ENCODE measurements around the gene FKBP5.
"Not testable (repeated sequence)": the region's sequence is repeated elsewhere in the genome, so short reads cannot be mapped to it uniquely, and the experiment has no call there.

The FKBP5 gene

GRCh38 chr6:35583893-35584688 lies 104.6 kb downstream of the FKBP5 start:
- DNase-seq (ENCODE audit: low read depth), result peak; percentile 51

- no peak for DNase-seq (ENCODE audit: low read depth)
Observed at GRCh38 chr6:35582315-35582714, 106.4 kb downstream of the FKBP5 start.

GRCh38 chr6:35581633-35582032 lies 107.1 kb downstream of the FKBP5 start:
- DNase-seq (ENCODE audit: low read depth), result no peak

- no peak for DNase-seq (ENCODE audit: low read depth)
Observed at GRCh38 chr6:35580836-35581235, 107.9 kb downstream of the FKBP5 start.

DNA sequence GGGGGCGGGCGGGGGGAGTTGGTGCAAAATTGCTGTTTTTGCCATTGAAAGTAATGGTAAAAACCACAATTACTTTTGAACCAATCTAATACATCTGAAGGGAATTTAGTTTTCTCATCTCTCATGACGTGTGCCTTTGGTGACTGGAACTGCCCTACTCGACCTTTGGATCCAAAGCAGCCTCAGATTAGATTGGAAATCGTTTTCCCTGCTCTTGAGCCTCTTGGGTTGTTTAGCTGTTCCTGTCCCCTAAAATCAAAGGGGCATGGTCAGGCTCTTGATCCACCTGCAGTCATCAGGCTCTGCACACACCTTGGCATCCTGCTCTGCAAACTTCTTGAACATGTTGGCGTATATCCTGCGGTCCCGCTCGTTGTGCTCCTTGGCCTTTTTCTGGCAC lies 112.0 kb downstream of the FKBP5 start:
- no peak for DNase-seq (ENCODE audit: low read depth)

DNA sequence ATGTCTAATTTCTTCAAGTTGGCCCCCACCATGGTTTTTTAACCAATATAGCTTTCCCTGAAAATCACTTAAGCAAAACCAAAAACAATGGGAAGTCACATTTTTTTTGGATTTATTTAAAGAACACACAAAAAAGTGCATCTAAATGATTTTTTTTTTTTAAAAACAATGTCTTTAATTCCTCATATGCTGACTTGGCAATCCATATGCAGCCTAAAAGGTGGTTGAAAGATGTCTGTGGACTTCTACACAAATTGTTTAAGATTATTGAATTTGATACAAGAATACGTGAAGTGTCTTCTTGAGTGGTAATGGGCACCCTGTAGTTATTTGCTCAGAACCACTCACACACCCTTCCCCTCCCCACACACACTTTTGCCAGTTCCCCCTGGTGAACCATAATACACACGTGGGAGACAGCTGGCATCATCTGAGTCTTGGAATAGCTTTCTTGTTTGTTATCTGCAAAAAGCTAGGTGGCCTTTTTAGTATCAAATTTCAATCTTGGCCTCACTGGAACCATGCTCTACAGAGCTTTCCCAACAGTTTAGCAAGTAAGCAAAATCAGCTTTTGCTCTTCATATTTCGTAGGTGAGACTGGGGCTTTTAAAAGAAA lies 115.1 kb downstream of the FKBP5 start:
- DNase-seq (ENCODE audit: low read depth), result no peak

- DNase-seq (ENCODE audit: low read depth), result not testable (repeated sequence)
Observed at GRCh38 chr6:35570885-35571330, 117.8 kb downstream of the FKBP5 start.

- peak; percentile 2 for DNase-seq (ENCODE audit: low read depth)
Observed at GRCh38 chr6:35569011-35569461, 119.7 kb downstream of the FKBP5 start.

- DNase-seq (ENCODE audit: low read depth), result no peak
Observed at GRCh38 chr6:35566794-35567193, 121.9 kb downstream of the FKBP5 start.

DNA sequence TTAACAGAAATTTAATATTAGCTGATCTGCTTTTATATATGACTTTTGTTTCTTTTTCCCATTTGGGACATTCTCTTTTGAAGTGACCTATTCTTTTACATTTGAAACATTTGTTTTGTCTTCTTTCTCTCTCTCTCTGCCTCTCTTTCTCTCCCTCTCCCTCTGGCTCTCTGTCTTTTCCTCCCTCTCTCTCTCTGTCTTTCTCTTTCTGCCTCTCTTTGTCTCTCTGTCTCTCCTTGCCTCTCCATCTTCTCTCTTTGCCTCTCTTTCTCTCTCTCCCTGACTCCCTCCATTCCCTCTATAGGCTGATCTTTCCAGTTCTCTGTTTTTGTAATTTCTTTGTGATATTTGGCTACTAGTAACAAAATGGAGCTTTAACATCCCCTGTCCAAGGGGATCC lies 124.0 kb downstream of the FKBP5 start:
- no peak for DNase-seq (ENCODE audit: low read depth)

DNA sequence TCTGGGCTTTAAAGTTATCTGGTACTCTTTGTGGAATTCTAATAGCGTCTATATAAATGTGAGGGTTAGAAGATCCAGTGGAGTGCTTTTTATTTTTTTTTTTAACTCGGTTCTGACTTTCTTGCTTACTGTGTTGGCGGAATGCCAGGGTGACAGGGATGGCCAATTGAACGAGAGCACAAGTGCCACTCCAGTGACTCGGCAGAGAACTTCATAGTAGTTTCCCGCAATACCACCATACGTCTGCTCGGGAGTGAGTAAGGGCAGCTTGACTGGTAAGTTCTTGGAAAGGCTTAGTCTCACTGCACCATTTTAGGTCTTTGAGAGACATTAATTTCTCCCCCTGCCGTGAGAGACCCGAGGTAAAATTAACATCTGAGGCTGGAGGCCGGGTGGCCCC lies 126.7 kb downstream of the FKBP5 start:
- DNase-seq (ENCODE audit: low read depth), result no peak

- no peak for DNase-seq (ENCODE audit: low read depth)
Observed at GRCh38 chr6:35561113-35561512, 127.6 kb downstream of the FKBP5 start.

DNA sequence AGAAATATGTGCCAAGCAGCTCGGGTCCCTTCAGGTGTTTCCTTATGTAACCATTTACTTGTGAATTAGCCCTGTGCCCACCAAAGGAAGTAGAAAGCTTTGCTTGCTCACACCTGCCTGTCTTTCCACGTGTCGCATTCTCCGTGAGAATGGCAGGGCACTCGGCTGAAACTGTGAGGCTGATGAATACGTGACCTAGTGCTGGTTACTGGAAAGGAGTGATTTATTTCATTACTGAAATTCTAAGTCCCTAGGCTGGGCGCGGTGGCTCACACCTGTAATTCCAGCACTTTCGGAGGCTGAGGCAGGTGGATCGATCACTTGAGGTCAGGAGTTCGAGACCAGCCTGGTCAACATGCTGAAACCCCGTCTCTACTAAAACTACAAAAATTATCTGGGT lies 130.1 kb downstream of the FKBP5 start:
- DNase-seq (ENCODE audit: low read depth), result no peak

DNA sequence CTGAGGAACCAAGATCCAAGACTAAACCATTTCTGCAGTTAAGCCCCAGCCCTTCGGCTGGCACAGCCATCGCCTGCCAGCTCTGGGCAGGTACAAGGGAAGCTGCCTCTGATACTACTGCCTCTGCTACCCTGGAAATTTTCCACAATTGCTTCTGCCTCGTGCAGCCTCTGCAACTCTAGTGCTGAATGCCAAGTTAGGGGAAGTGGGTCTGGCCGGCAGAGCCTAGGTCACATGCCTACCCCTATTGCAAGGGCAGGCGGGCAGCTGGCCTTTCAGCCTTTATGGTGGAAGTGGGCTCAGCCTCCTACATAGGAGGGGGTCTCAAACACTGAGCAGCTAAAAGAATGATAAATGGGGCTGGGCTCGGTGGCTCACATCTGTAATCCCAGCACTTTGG lies 131.5 kb downstream of the FKBP5 start:
- DNase-seq (ENCODE audit: low read depth), result no peak

DNA sequence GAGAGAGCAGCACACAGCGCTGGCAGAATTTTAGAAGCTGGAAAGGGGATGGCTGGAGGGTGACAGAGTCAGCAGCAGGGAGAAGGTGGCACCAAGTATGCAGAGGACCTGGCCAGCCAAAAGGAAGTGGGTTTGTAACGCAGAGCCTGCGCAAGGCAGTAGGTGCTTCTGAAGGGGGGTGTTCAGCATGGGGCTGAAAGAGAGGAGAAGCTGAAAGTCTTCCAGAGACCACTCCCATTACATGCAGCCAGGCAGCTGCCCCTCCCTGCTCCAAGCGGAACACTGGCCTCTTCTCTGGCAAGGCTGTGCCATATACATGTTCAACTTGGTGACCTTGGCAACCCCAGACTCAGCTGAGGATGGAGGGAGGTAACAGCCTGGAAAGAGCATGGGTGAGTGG lies 133.9 kb downstream of the FKBP5 start:
- no peak for DNase-seq (ENCODE audit: low read depth)

- no peak for DNase-seq (ENCODE audit: low read depth)
Observed at GRCh38 chr6:35553315-35553714, 135.4 kb downstream of the FKBP5 start.

DNA sequence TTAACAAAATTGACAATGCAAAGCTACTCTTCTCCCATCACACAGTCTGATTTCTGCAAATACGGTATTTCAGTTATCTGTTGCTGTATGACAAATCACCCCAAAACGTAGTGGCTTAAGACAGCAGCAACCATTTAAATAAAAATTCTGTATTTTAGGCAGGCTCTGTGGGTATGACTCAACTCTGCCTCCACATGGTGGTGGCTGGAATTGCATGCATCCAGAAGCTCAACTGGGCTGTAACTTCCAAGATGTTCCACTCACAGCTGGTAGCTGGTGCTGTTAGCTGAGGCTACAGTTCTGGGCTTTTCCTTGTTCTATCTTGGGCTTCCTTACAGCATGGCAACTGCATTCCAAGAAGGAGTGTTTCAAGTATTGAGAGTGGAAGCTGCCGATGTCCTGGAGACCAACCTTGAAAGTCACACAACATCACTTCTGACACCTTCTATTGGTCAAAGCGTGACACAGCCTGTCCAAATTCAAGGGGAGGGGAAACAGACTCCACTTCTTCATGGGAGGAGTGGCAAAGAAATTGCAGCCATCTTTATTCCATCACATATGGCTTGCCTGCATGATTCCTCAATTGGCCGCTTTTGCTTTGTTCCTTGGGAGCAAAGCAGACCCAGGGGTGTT lies 136.3 kb downstream of the FKBP5 start:
- peak; percentile 33 for DNase-seq (ENCODE audit: low read depth)

GRCh38 chr6:35550437-35550836 lies 138.3 kb downstream of the FKBP5 start:
- DNase-seq (ENCODE audit: low read depth), result no peak

DNA sequence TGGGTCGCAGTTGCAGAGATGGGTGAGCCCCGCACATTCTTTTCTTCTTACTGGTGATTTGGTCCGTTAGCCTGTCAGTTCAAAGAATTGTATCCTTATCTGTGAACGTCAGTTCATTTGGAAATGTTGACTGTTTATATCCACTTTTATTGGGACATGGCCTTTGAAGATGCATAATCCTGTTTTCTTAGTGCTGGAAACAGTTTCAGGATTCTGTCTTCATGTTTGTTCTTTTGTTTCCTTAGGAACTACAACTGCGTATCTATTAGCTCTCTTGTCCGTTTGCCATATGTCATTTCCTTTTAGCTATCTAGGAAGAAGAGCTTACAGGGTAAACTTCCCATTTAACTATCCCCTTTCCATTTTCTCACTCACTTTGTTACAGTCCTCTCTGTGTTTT lies 141.0 kb downstream of the FKBP5 start:
- DNase-seq (ENCODE audit: low read depth), result no peak

- DNase-seq (ENCODE audit: low read depth), result no peak
Observed at GRCh38 chr6:35544769-35545361, 143.8 kb downstream of the FKBP5 start.

DNA sequence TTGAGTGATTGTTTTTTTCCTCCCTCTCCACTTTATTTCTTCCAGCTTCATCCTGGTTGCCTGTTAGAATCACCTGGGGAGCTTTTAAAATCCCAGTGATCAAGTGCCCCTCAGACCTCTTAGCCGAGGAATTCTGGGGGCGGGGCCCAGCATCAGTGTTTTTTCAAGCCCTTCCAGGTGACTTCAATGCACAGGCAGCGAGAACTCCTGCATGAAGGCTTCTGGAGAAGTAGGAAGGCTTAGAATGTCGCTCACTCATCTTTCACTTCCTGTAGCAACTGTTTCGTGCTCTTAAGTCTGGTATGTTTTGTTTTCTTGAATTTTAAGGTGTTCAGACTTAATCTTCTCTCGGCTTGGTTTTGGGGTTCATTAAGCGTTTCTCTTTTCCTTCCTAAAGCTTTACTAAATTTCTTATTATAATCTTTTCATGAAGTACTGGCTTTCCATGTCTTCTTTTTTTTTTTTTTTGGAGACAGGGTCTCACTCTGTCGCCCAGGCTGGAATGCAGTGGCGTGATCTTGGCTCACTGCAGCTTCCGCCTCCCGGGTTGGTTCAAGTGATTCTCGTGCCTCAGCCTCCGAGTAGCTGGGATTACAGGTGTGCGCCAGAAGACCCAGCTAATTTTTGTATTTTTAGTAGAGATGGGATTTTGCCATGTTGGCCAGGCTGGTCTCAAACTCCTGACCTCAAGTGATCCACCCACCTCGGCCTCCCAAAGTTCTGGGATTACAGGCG lies 145.1 kb downstream of the FKBP5 start:
- no peak for DNase-seq (ENCODE audit: low read depth)

GRCh38 chr6:35541836-35542235 lies 146.9 kb downstream of the FKBP5 start:
- DNase-seq (ENCODE audit: low read depth), result no peak
